HUES64 (cell line): ENCODE data around the gene SETD2.

Experiments
- H3K27ac ChIP-seq: 2 replicates; pipeline ENCODE4 v1.7.0; 2013; ENCODE audit warnings: low read depth, low read length, inconsistent platforms
- H3K27me3 ChIP-seq: 2 replicates; pipeline ENCODE4 v1.6.1; 2013; ENCODE audit warnings: mild to moderate bottlenecking, low read length; ENCODE audit not compliant: insufficient read depth
- H3K36me3 ChIP-seq: 2 replicates; pipeline ENCODE4 v1.6.1; 2013; ENCODE audit warnings: mild to moderate bottlenecking, low read length; ENCODE audit not compliant: insufficient read depth
- H3K4me1 ChIP-seq: 2 replicates; pipeline ENCODE4 v1.6.1; 2013; ENCODE audit warnings: mild to moderate bottlenecking, low read length, moderate library complexity; ENCODE audit not compliant: insufficient read depth
- H3K4me3 ChIP-seq: 2 replicates; pipeline ENCODE4 v1.5.1; 2013; ENCODE audit warnings: mild to moderate bottlenecking, low read length, moderate library complexity
- H3K9ac ChIP-seq: 2 replicates; pipeline ENCODE4 v1.6.1; 2013; ENCODE audit warnings: mild to moderate bottlenecking, low read depth, low read length
- H3K9me3 ChIP-seq: 2 replicates; pipeline ENCODE4 v1.6.1; 2013; ENCODE audit warnings: low read depth, low read length; ENCODE audit not compliant: insufficient read depth
- WGBS: fragments of 150-250, 120-280 bp; methylation state at CpG from one replicate; pipeline ENCODE4 v1.1.7; 2013; ENCODE audit warnings: missing lambda C conversion rate; 5-methylcytosine and 5-hydroxymethylcytosine counted together

The SETD2 gene

GRCh38 chr3:46978985-46979944, 184.6 kb downstream of the SETD2 start, which contains the start of gene NBEAL2:
NBEAL2 (plus strand) TSS chr3:46979666; CDS start chr3:46979862, 196 bp downstream.
- Histone ChIP-seq H3K9me3 (no peaks in the 10 kb centered on the region), H3K27me3 (peaks cover 11% of the 10 kb centered on the region; the same call in 1 of the 2 replicates), H3K4me1 (peaks cover 12% of the 10 kb centered on the region), H3K9ac (peak within 1 kb of the TSS; percentile 87), H3K4me3 (peak within 1 kb of the TSS; percentile 86), H3K36me3 (0 out of 2 replicates have a peak, but pooled peaks cover 4% of the 10 kb centered on the region), H3K27ac (peak within 1 kb of the TSS; percentile 84)
- 2% methylated on average over 73 of the region's 73 CpGs for WGBS

DNA sequence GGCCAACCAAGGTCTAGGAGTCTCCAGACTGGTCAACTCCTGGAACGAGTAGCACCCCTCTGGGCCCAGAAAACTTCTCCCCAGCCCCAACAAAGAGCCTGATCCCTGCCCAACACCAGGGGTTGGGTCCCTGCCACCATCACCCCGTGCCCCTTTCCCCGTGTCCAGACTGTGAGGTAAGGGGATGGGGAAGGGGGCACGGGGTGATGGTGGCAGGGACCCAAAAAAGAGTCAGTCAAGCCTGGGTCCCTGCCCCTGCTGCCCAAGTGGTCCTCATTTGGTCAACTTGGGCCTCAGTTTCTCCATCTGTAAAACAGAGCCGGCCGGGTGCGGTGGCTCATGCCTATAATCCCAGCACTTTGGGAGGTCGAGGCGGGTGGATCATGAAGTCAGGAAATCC, 185.5 kb downstream of the SETD2 start:
- WGBS, result 96% methylated on average over 9 of the region's 9 CpGs
- H3K27ac ChIP-seq, result no peak overlapping the region
- peaks cover 12% of the 10 kb centered on the region for H3K4me1 ChIP-seq
- no peak overlapping the region for H3K4me3 ChIP-seq
- peaks cover 11% of the 10 kb centered on the region; the same call in 1 of the 2 replicates for H3K27me3 ChIP-seq
- peaks cover 9% of the 10 kb centered on the region; the same call in 1 of the 2 replicates for H3K36me3 ChIP-seq
- H3K9me3 ChIP-seq, result no peaks in the 10 kb centered on the region
- no peak overlapping the region for H3K9ac ChIP-seq

DNA sequence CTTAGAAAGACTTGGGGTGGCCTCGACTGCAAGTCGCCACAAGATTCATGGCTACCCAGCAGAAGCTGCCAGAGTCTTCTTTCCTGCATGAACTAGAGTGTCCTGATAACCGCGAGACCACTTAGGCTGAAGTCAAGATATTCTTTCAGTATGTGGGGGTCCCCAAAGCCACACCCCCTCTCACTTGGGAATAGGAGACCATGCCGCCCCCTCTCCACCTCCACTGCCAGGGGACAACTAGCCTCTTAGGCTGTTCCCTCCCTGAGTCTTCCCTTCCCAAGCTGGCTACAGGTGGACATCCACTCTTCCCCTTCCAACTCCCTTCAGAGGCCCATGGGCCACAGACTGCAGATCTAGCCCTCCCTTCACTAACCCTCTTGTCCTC, 186.1 kb downstream of the SETD2 start:
- Histone ChIP-seq H3K27me3 (peaks cover 11% of the 10 kb centered on the region; the same call in 1 of the 2 replicates), H3K36me3 (peaks cover 9% of the 10 kb centered on the region; the same call in 1 of the 2 replicates), H3K27ac (no peak overlapping the region), H3K9me3 (no peaks in the 10 kb centered on the region), H3K4me1 (peaks cover 12% of the 10 kb centered on the region), H3K9ac (peak overlapping the region; percentile 36), H3K4me3 (no peak overlapping the region)
- 93% methylated on average over 5 of the region's 5 CpGs for WGBS

GRCh38 chr3:46976326-46977190, 187.4 kb downstream of the SETD2 start, which contains the start of gene CCDC12:
CCDC12 (minus strand) TSS chr3:46976745; CDS start chr3:46976732, 13 bp downstream.
- WGBS, result under 1% methylated on average over 63 of the region's 64 CpGs
- peaks cover 9% of the 10 kb centered on the region for H3K36me3 ChIP-seq
- H3K9me3 ChIP-seq, result no peaks in the 10 kb centered on the region
- peak within 1 kb of the TSS; percentile 95 for H3K9ac ChIP-seq
- peak within 1 kb of the TSS; percentile 84 for H3K4me3 ChIP-seq
- peaks cover 11% of the 10 kb centered on the region; the same call in 1 of the 2 replicates for H3K27me3 ChIP-seq
- H3K27ac ChIP-seq, result peak within 1 kb of the TSS; percentile 87
- peaks cover 8% of the 10 kb centered on the region for H3K4me1 ChIP-seq

DNA sequence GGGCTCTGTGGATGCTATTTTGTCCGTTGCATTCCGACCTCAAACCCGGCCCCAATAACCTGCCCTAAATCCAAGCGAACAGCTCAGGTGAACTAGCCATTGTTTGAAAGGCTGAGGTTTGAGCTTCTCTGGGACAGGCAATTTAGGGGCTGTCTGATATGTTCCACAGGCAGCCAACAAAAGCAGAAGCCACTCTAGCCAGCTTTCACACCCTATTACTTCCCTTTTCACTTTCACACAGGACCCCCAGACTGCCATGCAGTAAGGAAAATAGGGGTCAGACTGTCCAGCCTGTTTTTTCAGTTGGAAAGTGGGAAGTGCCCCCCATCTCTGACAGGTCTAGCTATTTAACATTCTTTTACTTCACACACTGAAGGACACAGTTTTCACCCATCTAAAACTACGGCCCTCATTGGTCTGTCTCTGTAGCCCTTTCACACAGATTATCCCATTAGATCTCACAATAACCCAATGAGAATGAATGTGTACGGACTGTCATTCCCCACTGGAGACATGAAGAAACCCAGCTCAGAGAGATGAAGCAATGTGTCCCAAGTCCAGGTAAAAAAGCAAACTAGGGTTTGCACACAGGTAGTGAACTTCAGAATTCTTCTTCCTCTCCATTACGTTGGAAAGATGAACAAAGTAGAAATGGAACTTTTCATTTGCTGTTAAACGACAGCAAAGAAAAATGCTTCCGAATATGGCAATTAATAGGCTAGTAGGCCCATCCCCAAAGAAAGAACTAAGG, 189.3 kb downstream of the SETD2 start:
- Histone ChIP-seq H3K9ac (no peak overlapping the region), H3K36me3 (peaks cover 9% of the 10 kb centered on the region), H3K4me3 (no peak overlapping the region), H3K4me1 (no peaks in the 10 kb centered on the region; the same call in 1 of the 2 replicates), H3K9me3 (no peaks in the 10 kb centered on the region), H3K27ac (no peak overlapping the region), H3K27me3 (no peaks in the 10 kb centered on the region)
- WGBS, result 96% methylated on average over 9 of the region's 9 CpGs

GRCh38 chr3:46972396-46972795, 191.5 kb downstream of the SETD2 start:
- Histone ChIP-seq H3K4me3 (no peak overlapping the region), H3K27ac (no peak overlapping the region), H3K36me3 (peaks cover 9% of the 10 kb centered on the region), H3K9me3 (no peaks in the 10 kb centered on the region), H3K4me1 (no peaks in the 10 kb centered on the region; the same call in 1 of the 2 replicates), H3K9ac (no peak overlapping the region), H3K27me3 (no peaks in the 10 kb centered on the region)
- WGBS, result 90% methylated on average over 2 of the region's 2 CpGs

- 85% methylated on average over 1 of the region's 1 CpG for WGBS
- Histone ChIP-seq H3K27ac (no peak overlapping the region), H3K36me3 (peaks cover 9% of the 10 kb centered on the region), H3K27me3 (no peaks in the 10 kb centered on the region), H3K9ac (no peak overlapping the region), H3K4me1 (no peaks in the 10 kb centered on the region), H3K9me3 (no peaks in the 10 kb centered on the region), H3K4me3 (no peak overlapping the region)
Observed at GRCh38 chr3:46971742-46972141, 192.2 kb downstream of the SETD2 start.

DNA sequence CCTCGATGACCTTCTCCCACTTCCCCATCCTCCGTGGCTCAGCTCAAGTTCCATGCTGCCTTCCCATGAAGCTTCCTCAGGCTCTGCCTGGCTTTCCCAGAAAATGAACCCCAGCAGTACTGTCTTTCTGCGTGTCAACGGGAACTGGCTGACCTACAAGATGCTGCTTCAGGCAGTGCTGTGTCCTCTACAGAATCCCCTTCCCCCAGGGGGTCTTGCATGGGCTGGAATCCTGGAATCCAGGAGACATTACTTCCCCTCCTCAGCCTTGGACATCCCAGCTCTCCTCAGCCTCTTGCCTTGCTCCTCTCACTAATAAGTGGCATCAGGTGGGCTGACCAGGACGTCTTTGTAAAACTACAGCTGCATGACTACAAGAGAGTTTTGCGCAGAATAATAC, 192.8 kb downstream of the SETD2 start:
- H3K36me3 ChIP-seq, result peaks cover 9% of the 10 kb centered on the region
- no peak overlapping the region for H3K27ac ChIP-seq
- no peak overlapping the region for H3K9ac ChIP-seq
- WGBS, result 85% methylated on average over 6 of the region's 6 CpGs
- H3K4me3 ChIP-seq, result no peak overlapping the region
- no peaks in the 10 kb centered on the region for H3K27me3 ChIP-seq
- no peaks in the 10 kb centered on the region for H3K9me3 ChIP-seq
- H3K4me1 ChIP-seq, result no peaks in the 10 kb centered on the region

DNA sequence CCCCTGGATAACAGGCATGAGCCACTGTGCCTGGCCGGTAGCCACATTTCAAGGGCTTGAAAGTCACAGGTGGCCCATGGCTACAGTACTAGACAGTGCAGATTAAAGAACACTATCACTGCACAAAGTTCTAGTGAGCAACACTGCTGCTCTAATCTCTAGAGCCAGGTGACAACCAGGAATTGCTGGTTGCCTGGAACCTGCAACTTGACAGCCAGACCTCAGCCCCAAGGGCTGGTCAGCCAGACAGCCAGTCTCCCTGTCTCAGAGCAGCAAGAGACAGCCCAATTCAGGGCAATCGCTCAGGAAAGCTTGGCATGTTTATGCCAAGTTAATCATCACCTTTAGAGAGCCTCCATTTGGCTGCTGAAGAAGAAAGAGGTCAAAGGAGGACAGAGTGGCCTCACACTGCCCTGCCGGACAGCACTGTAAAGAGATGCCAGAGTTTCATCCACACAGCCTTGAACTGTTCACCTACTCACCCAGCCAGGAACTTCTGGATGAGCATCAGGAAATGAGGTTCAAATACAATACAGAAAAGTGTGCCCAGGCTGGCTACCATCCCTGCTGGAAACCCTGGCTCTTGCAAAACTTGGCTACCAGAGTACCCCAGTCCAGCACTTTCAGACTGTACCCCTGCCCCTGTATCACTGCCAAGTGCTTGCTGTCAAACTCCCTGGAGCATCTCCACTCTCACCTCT, 193.4 kb downstream of the SETD2 start:
- 86% methylated on average over 3 of the region's 3 CpGs for WGBS

More for the DNA sequence above, 193.4 kb downstream of the SETD2 start:
- Histone ChIP-seq H3K4me1 (no peaks in the 10 kb centered on the region), H3K4me3 (no peak overlapping the region), H3K36me3 (peaks cover 9% of the 10 kb centered on the region), H3K27ac (no peak overlapping the region), H3K9ac (no peak overlapping the region), H3K27me3 (no peaks in the 10 kb centered on the region), H3K9me3 (no peaks in the 10 kb centered on the region)
